Panc1 (cell line): ENCODE measurements around the gene PYGM. TPM values are rescaled to one million over a fixed set of nuclear protein-coding genes. Genes with fewer than 3 reads are reported as not detected.

Source experiments
- ATAC-seq: fragments of 200-7000 bp; cut with Tn5 transposase; 2 replicates; pipeline ENCODE4 v1.9.1; 2020; ENCODE audit warnings: mild to moderate bottlenecking, moderate library complexity
- BruUV-seq: library from RNA; stranded (reverse); fragments of 400-500 nt; replicated peaks from 2 replicates; lab custom pipeline; 2021; lab: Mats Ljungman, UMichigan
- CTCF ChIA-PET: fragments of 300-600 bp; sonication (Branson Sonifier 250); formaldehyde crosslinking; loops from one replicate; lab custom pipeline; 2022; ENCODE audit warnings: antibody characterized with exemption; lab: Charles Lee
- POLR2A ChIA-PET: fragments of 300-600 bp; sonication (Branson Sonifier 250); formaldehyde crosslinking; loops from one replicate; lab custom pipeline; 2022; ENCODE audit warnings: antibody characterized with exemption; lab: Charles Lee
- DNase-seq: peaks from one replicate; pipeline ENCODE4 v3.0.0-alpha.2; 2010; ENCODE audit warnings: low read depth, low spot score
- H3K27ac ChIP-seq: 2 replicates; pipeline ENCODE4 v1.5.1; 2011; ENCODE audit warnings: mild to moderate bottlenecking, low read length, inconsistent platforms
- H3K27me3 ChIP-seq: fragments of 200-500 bp; sonication (Bioruptor generic); 2 replicates; pipeline ENCODE4 v1.6.0; 2014; ENCODE audit warnings: low read length, inconsistent platforms; ENCODE audit not compliant: control insufficient read depth, insufficient read depth
- H3K36me3 ChIP-seq: fragments of 200-500 bp; sonication (Bioruptor generic); 2 replicates; pipeline ENCODE4 v1.5.1; 2014; ENCODE audit warnings: inconsistent platforms, mild to moderate bottlenecking, low read length, moderate library complexity; ENCODE audit not compliant: control insufficient read depth, insufficient read depth
- H3K4me1 ChIP-seq: 2 replicates; pipeline ENCODE4 v1.5.1; 2011; ENCODE audit warnings: inconsistent platforms, mild to moderate bottlenecking, low read length, moderate library complexity; ENCODE audit not compliant: control insufficient read depth, insufficient read depth
- H3K4me3 ChIP-seq, 2 experiments: 2 replicates each; pipeline ENCODE4 v1.5.1; 2011 to 2012; ENCODE audit warnings: low read depth in 2 of 2, low read length in 2 of 2, mild to moderate bottlenecking in 2 of 2, inconsistent platforms in 1 of 2, moderate library complexity in 1 of 2
- H3K9me3 ChIP-seq: fragments of 200-500 bp; sonication (Bioruptor generic); 2 replicates; pipeline ENCODE4 v1.5.1; 2014; ENCODE audit warnings: low read depth, mild to moderate bottlenecking, inconsistent platforms, low read length, moderate library complexity; ENCODE audit not compliant: control insufficient read depth, insufficient read depth
- POLR2AphosphoS5 ChIP-seq: IDR thresholded peaks from 2 replicates; pipeline ENCODE4 v1.6.1; 2012; ENCODE audit warnings: mild to moderate bottlenecking, low read depth, low read length, moderate library complexity
- SIN3A ChIP-seq: IDR thresholded peaks from 2 replicates; pipeline ENCODE4 v1.6.1; 2012; ENCODE audit warnings: low read depth, mild to moderate bottlenecking, low read length, moderate library complexity, borderline replicate concordance; ENCODE audit not compliant: insufficient read depth
- TCF7L2 ChIP-seq: IDR thresholded peaks from 2 replicates; pipeline ENCODE4 v1.6.1; 2011; ENCODE audit warnings: mild to moderate bottlenecking, low read depth, low read length, inconsistent platforms
- in situ Hi-C: cut with HindIII; loops from 2 replicates; pipeline ENCODE4 v1.10.0; 2016; ENCODE audit warnings: low sequenced_read_pairs, low pct_unique_long_range_greater_than_20kb
- intact Hi-C: fragments of 100-400 bp; cut with micrococcal nuclease; formaldehyde crosslinking; loops from one replicate; pipeline ENCODE4 v1.10.0; 2022; ENCODE audit not compliant: unreplicated experiment
- total RNA-seq: library from RNA; stranded (reverse); gene quantifications from one replicate; pipeline ENCODE4 v1.2.1, GENCODE V29; 2021; ENCODE audit not compliant: unreplicated experiment
- TF ChIP-seq, protein P1 (sequence below), 2 experiments: IDR thresholded peaks; 2 replicates each; pipeline ENCODE4 v1.6.1; 2011 to 2012; ENCODE audit warnings: low read depth in 2 of 2, control low read depth in 1 of 2, low read length in 1 of 2, mild to moderate bottlenecking in 1 of 2, moderate library complexity in 1 of 2; ENCODE audit not compliant: insufficient read depth in 1 of 2
- TF ChIP-seq, protein P2 (sequence below): fragments of 450-650 bp; IDR thresholded peaks from 2 replicates; pipeline ENCODE4 v1.5.1; 2017; ENCODE audit warnings: mild to moderate bottlenecking

Gene PYGM
- total RNA-seq, 1 experiment from 2014 or later: 0.39 TPM

DNA sequence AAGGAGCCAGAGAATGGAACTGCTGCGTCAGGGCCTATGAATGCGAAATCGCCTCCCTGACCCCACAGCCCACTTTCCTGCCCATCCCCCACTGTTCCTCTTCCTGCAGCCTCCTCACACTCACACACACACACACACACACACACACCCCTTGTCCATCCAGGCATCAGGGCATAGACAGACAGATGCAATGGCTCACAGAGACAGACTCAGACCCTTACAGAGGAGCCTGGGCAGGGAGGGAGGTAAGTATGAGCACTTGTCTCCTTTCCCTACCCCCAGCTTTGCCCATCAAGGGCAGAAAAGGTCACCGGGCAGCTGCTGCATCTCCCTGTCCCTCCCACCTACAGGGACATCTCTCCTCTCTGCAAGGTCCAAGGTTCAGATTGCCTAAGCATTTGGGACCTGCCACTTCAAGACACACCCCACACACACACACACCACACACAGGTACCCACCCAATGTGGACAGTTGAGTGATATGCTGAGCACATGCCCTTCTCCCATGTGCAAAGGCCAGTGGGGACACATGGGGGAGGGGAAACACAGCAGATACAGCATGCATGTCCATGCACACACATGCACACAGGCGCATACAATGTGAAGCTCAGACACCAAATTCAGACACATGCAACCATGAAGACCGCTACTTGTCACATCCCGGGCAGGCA is 34.8 kb downstream of the PYGM start:
- TF ChIP-seq TCF7L2 (no peak), SIN3A (no peak), POLR2AphosphoS5 (no peak)
- TF ChIP-seq, protein P1, sequence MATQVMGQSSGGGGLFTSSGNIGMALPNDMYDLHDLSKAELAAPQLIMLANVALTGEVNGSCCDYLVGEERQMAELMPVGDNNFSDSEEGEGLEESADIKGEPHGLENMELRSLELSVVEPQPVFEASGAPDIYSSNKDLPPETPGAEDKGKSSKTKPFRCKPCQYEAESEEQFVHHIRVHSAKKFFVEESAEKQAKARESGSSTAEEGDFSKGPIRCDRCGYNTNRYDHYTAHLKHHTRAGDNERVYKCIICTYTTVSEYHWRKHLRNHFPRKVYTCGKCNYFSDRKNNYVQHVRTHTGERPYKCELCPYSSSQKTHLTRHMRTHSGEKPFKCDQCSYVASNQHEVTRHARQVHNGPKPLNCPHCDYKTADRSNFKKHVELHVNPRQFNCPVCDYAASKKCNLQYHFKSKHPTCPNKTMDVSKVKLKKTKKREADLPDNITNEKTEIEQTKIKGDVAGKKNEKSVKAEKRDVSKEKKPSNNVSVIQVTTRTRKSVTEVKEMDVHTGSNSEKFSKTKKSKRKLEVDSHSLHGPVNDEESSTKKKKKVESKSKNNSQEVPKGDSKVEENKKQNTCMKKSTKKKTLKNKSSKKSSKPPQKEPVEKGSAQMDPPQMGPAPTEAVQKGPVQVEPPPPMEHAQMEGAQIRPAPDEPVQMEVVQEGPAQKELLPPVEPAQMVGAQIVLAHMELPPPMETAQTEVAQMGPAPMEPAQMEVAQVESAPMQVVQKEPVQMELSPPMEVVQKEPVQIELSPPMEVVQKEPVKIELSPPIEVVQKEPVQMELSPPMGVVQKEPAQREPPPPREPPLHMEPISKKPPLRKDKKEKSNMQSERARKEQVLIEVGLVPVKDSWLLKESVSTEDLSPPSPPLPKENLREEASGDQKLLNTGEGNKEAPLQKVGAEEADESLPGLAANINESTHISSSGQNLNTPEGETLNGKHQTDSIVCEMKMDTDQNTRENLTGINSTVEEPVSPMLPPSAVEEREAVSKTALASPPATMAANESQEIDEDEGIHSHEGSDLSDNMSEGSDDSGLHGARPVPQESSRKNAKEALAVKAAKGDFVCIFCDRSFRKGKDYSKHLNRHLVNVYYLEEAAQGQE (IDR thresholded peaks at IDR 0.05; ENCODE audit: insufficient read depth in 1 of 2, low read depth in 2 of 2, low read length in 1 of 2): no peak
- TF ChIP-seq, protein P2, sequence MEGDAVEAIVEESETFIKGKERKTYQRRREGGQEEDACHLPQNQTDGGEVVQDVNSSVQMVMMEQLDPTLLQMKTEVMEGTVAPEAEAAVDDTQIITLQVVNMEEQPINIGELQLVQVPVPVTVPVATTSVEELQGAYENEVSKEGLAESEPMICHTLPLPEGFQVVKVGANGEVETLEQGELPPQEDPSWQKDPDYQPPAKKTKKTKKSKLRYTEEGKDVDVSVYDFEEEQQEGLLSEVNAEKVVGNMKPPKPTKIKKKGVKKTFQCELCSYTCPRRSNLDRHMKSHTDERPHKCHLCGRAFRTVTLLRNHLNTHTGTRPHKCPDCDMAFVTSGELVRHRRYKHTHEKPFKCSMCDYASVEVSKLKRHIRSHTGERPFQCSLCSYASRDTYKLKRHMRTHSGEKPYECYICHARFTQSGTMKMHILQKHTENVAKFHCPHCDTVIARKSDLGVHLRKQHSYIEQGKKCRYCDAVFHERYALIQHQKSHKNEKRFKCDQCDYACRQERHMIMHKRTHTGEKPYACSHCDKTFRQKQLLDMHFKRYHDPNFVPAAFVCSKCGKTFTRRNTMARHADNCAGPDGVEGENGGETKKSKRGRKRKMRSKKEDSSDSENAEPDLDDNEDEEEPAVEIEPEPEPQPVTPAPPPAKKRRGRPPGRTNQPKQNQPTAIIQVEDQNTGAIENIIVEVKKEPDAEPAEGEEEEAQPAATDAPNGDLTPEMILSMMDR: no peak
- CTCF ChIA-PET: interaction anchor here (0.6 kb wide), 2 partner anchors 36 to 375 kb away, joined by 5 to 8 read pairs; no protein-coding TSS in a partner anchor
- peaks cover 8% of the 10 kb centered on the region for H3K4me1 ChIP-seq
- DNase-seq (no peak), ATAC-seq (no peak)
- POLR2A ChIA-PET: no interaction called here
- H3K27ac ChIP-seq: no peak overlapping the region
- no TSS peak for BruUV-seq
- in situ Hi-C loops: no loop called here
- H3K36me3 ChIP-seq: no peaks in the 10 kb centered on the region
- H3K27me3 ChIP-seq: no peaks in the 10 kb centered on the region
- intact Hi-C loops: no loop called here
- H3K9me3 ChIP-seq: no peaks in the 10 kb centered on the region
- no peak overlapping the region for H3K4me3 ChIP-seq

DNA sequence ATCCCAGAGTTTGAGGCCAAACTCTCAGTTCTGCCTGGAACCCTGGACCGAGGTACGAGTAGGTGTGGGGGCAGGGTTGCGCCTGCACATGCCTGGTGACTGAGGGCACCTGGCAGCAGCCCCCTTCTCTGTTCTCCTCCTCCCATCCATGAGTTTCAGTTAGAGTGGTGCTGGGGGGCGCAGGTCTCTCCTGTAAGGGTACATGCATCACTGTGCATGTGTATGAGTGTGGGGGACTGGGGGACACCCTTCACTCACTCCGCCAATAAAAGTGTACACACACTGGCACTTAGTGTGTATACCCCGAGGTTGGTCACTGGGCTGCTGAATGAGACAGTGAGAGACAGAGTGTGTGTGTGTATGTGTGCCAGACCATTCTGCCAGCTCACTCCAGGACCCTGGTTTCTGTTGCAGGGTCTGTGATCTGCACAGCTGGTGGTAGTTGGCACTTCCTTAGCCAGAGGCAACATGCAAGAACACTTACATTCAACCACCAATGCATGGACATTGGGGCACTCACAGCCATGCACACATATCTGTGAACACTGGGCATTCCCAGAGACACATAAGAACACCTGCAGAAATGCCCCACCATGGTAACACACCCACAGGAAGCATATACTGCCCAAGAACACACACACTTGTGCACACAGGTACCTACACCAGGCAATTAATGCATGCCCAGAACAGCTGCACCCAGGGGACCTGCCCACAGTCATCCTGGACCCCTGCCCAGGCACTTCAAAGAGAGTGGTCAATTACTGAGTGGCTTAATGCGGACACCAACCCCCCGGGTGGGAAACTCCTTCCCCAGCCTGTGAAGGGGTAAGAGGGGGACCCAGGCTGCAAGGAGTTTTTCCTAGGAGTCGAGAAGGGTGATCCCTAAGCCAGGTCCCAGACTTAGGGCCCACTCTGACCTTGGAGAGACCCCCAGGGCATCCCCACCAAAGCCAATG is 35.6 kb downstream of the PYGM start:
- TF ChIP-seq SIN3A: no peak
- peaks cover 8% of the 10 kb centered on the region for H3K4me1 ChIP-seq
- no peak for ATAC-seq
- BruUV-seq: no TSS peak
- POLR2A ChIA-PET: no interaction called here
- CTCF ChIA-PET: interaction anchor here (0.6 kb wide), 1 partner anchor 36 kb away, joined by 8 read pairs; no protein-coding TSS in a partner anchor
- in situ Hi-C loops (no loop called here), intact Hi-C loops (no loop called here)
- no peaks in the 10 kb centered on the region for H3K36me3 ChIP-seq
- DNase-seq: no peak
- peak overlapping the region; percentile 68 to 69; a peak in 3 of 4 replicates for H3K4me3 ChIP-seq
- no peak overlapping the region for H3K27ac ChIP-seq
- H3K27me3 ChIP-seq: no peaks in the 10 kb centered on the region
- no peaks in the 10 kb centered on the region for H3K9me3 ChIP-seq
